Activated CD8-positive, alpha-beta memory T cell treated with anti-CD3 and anti-CD28 coated beads, Interleukin-2, amount 50 U/mL, for 24 hours (primary cell): ENCODE data around the gene WNK2.
A peak's percentile ranks its signal among the peaks of the same experiment; 100 is the strongest.

Experiments
- DNase-seq: peaks from one replicate; pipeline ENCODE4 v3.0.0-alpha.2; 2020; ENCODE audit errors: extremely low read depth

WNK2 gene

GRCh38 chr9:93295456-93296076 lies 111.6 kb downstream of the WNK2 start:
- no peak for DNase-seq

DNA sequence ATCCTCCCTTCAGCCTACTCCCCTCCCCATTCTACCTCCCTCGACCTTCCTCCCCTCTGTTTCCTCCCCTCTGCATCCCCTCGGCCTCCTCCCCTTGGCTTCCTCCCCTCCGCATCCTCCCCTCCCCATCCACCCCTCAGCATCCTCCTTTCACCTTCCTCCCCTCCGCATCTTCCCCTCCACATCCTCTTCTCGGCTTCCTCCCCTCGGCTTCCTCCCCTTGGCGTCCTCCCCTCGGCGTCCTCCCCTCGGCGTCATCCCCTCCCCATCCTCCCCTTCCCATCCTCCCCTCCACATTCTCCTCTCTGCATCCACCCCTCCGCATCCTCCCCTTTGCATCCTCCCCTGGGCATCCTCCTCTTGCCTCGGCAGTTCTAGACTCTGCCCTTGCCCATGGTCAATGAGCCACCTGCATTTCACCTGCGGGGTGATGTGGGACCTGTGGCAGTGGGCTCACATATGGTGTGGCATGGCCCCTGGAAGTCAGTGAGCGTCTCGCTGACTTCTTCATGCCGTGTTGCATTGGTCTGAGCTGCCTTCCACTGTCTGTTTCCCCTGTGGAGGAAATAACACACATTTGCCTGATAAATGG lies 113.0 kb downstream of the WNK2 start:
- DNase-seq, result no peak

- DNase-seq, result no peak
These were observed 113.9 kb downstream of the WNK2 start for GRCh38 chr9:93297659-93298497.

DNA sequence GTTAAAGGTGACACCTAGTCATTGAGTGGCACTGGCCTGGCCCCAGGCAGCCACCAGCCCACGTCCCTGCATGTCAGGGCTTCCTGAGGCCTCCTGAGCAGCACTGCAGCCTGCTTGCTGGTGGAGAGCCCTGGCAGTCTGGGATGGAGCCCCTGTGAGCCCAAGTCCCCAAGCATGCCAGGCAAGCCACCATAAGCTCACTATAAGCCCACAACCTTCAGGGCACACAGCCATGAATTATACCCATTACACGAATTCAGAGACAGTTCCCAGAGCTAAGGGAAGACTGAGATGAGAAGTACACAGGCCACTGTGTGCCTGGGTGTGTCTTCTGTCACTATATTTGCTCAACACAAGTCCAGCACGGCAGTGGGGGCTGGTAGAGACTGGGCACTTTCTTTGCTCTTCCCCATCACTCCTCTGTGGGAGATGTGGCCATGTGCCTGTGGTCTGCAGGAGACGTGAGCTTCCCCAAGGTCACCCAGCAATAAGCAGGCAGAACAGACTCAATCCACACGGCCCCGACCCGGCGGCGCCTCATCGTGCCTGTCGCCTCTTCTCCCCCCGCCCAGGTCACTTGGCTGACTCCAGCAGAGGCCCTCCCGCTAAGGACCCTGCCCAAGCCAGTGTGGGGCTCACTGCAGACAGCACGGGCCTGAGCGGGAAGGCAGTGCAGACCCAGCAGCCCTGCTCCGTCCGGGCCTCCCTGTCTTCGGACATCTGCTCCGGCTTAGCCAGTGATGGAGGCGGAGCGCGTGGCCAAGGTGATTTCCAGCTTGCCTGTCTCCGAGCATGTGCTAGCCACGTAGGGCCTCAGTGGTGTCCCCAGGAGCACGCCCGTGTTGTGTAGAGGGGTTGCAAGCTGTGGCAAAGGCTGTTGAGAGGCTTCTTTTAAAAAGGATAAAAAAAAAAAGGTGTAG lies 114.8 kb downstream of the WNK2 start:
- no peak for DNase-seq

DNA sequence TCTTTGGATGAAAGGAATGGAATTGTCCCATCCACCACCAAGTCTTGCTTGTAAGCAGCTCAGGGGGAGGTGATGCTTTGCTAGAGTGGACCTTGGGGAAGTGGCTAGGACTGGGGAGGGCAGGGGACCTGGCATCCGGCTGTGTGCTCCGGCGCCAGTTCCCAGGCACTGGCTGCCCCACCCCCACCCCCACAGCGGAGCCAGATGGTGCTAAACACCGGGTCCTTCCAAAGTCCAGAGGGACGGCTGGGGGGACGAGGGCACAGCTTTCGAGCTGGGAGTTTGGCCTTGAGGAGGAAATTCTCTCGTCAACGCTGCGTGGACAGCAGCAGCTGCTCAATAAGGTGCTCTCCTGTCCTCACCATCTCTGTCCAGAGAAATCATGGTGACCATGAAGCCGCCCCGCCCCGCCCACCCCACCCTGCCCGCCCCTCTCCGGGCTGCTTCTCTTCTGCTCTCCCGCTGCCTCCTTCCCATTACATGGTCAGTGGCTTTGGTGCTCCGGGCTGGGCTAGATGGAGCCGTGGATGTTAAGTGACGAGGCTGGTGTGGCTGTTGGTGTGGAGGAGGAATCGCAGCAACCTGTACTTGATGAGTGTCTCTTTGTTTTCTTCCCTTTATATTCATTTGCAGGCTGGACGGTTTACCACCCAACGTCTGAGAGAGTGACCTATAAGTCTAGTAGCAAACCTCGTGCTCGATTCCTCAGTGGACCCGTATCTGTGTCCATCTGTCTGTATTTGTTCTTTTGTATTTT lies 115.7 kb downstream of the WNK2 start:
- DNase-seq, result no peak

GRCh38 chr9:93300175-93300572 lies 116.2 kb downstream of the WNK2 start:
- DNase-seq, result no peak

DNA sequence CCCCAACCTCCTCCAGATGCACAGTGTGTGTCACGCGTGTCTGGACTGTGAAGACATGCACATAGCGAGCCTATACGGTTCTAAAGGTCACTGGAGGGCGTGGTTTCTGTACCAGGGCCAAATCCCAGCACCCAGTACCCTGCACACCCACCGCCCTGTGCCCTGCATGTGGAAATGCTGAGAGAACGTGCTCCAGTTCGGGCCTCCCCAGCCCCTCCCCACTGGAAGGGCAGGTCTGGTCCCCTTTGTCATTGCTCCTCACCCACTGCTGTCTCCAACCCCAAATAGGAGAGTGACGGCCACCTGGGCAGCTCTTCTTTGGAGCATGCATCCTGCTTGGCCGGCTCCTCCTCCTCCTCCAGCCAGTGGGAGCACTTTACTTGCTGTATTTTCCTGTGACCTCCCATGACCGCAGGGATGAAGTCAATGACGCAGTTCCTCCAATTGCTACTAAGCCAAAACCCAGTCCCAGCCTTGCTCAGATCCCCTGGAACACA lies 116.7 kb downstream of the WNK2 start:
- no peak for DNase-seq

GRCh38 chr9:93301291-93301811 lies 117.4 kb downstream of the WNK2 start:
- no peak for DNase-seq

DNA sequence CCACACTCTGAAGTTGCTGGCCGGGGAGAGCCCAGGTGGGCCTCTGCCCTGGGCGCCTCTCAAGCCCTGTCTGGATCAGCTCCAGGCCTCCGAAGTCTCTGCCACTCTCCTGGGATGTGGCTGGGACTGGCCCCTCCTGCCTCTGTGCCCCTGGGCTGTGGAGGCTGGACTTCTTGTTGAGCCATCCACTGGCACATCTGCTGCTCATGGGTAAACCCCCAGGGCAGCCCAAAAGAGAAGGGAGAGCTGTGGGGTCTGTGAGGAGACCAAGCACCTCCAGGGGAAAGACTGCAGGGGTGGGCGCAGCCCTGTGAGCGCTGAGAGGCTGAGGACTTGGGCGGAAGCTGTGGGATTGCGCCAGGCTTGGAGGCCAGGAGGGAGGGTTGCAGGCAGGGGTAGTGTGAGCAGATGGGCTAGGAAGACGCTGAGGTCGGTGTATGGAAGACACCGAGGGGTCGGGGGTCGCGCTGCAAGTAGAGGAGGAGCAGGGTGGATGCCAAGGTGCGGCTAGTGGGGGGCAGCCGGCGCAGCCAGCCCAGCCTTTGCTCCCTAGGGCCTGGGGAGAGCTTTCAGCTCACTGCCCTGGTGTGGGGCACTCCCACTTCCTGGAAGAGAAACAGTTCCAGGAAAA lies 118.1 kb downstream of the WNK2 start:
- no peak for DNase-seq

DNA sequence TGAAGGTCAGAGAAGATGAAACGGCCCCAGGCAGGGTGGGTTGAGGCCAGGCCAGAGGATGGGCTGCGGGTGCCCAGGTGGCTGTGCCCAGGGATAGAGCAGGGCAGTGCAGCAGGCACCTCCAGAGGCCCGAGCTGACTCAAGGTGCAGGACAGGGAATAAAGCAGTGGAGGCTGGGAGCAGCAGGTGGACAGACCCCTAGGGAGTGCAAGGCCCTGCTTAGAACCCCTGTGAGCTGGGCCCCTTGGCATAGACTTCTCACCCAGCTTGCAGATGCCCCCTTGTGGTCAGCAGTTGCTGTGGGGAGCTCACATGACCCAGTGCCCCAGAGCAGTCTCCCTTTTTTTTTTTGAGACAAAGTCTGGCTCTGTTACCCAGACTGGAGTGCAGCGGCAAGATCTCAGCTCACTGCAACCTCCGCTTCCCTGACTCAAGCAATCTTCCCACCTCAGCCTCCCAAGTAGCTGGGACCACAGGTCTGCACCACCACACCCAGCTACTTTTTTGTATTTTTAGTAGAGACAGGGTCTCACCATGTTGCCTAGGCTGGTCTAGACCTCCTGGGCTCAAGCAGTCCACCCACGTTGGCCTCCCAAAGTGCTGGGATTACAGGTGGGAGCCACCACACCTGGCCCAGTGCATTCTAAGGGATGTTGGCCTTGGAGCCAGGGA lies 118.8 kb downstream of the WNK2 start:
- DNase-seq, result peak; percentile 14

- DNase-seq, result no peak
These were observed 119.4 kb downstream of the WNK2 start for GRCh38 chr9:93303258-93303771.

DNA sequence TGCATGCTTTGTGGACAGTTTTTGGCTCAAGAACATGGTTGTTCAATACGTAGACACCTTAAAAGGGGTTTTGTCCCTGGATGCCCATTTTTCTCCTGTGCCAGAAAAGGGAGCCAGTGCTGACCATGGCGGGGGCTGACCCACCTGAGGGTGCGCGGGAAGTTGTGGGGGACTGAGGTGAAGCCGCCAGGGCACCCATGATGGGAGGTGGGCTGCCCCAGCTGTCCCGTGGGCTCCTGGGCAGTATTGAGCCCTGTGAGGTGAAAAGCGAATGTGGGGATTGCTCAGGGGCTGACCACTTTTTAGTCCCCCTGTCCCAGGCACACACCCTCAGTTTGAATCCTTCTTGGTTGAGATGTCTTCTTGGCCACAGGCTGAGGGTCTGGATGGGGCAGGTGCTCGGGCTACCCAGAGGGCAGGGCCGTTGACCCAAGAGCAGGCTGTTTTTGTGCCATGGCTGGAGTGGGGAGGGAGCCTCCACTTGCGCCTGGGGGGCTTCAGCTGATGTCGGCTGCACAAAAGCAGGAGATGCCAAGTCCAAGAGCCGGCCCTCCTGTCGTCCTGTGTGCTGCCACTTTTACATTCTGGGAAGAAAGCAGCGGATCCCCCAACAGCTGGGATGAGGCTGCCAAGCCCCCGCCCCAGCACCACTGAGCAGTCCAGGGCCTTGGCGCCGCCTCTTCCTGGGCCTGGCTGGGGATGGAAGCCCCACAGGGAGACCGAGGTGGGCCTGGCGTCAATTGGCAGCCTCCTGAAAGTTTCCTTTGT lies 120.1 kb downstream of the WNK2 start:
- DNase-seq, result no peak

- DNase-seq, result no peak
These were observed 120.9 kb downstream of the WNK2 start for GRCh38 chr9:93304574-93305496.

- no peak for DNase-seq
These were observed 121.6 kb downstream of the WNK2 start for GRCh38 chr9:93305497-93306020.

DNA sequence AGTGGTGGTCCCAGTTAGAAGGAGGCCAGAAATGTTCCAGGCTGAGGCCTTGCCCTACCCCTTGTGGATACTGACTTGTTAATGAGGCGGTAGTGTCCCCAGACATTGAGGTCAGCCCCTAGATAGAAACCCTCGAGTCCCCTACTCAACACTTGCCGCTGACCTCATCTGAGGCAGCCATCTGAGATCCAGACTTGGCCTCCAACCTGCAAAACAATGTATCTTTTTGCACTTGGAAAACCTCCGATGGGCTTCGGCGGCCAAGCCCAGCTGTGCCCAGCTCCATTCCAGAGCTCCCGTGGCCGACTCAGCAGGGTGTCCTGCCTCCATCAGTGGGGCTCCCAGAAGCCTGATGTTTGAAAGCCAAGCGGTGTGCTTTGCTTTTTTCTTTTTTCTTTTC lies 122.1 kb downstream of the WNK2 start:
- DNase-seq, result no peak

DNA sequence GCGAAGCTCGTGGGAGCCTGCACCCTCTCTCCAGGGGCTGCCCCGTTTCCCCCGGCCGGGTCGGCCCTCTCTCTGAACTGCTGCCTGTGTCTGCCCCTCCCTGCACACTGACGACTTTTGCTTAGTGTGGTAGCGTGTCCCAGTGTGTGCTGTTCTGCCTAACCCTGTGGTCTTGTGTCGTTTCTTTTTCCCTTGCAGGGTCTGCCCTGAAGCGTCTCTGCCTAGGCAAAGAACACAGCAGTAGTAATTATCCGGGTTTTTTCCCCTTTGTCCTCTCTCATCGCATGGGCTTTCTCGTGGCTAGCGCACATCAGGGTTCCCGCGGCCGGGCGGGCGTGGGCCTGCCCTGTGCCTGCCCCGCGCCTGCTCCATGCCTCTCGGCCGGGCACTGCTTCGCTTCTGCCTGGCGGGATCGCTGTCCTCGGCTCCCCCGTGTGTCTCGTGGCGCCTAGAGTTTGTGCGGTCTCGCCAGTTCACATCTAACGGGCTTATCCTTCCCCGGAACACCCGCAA lies 122.7 kb downstream of the WNK2 start:
- no peak for DNase-seq

- DNase-seq, result no peak
These were observed 123.7 kb downstream of the WNK2 start for GRCh38 chr9:93307468-93308157.
